ENCODE data around the gene SASH3.

Gene SASH3

DNA sequence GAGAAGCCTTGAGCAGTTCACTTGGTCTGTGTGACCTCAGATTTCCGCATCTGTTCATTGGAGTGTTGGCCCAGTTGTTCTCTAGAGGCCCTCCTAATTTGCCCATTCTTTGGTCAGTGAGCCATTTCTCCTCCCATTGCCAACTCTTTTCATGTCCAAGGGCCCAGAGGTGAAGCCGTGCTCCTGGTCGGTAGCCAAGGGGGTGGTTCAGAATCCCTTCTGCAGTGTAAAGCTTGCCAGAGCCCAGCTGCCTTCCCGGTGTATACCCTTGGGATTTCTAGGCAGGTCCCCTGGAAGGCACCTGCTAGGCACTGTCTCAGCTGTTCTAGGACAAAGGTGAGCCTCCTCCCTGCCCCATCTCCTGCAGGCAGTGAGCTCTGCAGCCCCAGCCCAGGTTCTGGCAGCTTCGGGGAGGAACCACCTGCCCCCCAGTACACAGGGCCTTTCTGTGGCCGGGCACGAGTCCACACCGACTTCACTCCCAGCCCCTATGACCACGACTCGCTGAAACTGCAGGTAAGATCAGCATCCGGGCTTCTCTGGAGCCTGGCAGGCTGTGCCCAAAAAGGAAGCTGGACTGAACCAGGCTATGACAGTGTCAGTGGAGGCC is 12.3 kb downstream of the SASH3 start:
- Histone ChIP-seq H3K4me1 (ENCODE audit: control insufficient read depth, insufficient read depth, low read length, poor library complexity, severe bottlenecking) (no peaks in the 10 kb centered on the region), H3K4me3 (ENCODE audit: insufficient read depth, low read depth, low read length, poor library complexity, severe bottlenecking) (no peak overlapping the region), H3K36me3 (ENCODE audit: control insufficient read depth, insufficient read depth, low read length) (peaks cover 69% of the 10 kb centered on the region), H3K9me3 (ENCODE audit: control insufficient read depth, low read length) (no peaks in the 10 kb centered on the region), H3K27ac (ENCODE audit: insufficient read depth, low read length, poor library complexity, severe bottlenecking) (no peak overlapping the region), H3K27me3 (replicated peaks; ENCODE audit: control insufficient read depth, insufficient read depth, low read length, poor library complexity, severe bottlenecking) (no peaks in the 10 kb centered on the region)
- DNase-seq = no peak

DNA sequence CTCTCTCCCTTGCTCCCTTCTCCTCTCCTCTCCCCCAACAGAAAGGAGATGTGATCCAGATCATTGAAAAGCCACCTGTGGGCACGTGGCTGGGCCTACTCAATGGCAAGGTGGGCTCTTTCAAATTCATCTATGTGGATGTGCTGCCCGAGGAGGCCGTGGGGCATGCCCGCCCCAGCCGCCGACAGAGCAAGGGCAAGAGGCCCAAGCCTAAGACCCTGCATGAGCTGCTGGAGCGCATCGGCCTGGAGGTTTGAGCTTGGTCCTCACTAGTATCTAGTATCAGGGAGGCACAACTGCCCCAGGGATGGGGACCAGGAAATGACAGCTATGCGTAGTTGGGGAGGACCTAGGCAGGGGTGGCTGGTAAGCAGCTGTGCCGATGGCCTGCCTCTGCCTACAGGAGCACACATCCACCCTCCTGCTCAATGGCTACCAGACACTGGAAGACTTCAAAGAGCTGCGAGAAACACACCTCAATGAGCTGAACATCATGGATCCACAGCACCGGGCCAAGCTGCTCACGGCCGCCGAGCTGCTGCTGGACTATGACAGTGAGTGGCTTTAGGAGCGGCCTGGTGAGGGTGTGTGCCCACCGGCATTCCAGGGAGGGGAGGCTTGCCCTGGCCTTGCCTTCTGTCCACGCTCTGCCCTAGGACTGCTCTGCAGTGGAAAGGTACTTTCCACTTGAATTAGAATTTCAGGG is 13.0 kb downstream of the SASH3 start:
- Histone ChIP-seq H3K4me1 (ENCODE audit: control insufficient read depth, insufficient read depth, low read length, poor library complexity, severe bottlenecking) (no peaks in the 10 kb centered on the region), H3K27me3 (replicated peaks; ENCODE audit: control insufficient read depth, insufficient read depth, low read length, poor library complexity, severe bottlenecking) (no peaks in the 10 kb centered on the region), H3K4me3 (ENCODE audit: insufficient read depth, low read depth, low read length, poor library complexity, severe bottlenecking) (no peak overlapping the region), H3K36me3 (ENCODE audit: control insufficient read depth, insufficient read depth, low read length) (peaks cover 64% of the 10 kb centered on the region), H3K27ac (ENCODE audit: insufficient read depth, low read length, poor library complexity, severe bottlenecking) (no peak overlapping the region), H3K9me3 (ENCODE audit: control insufficient read depth, low read length) (no peaks in the 10 kb centered on the region)
- no peak for DNase-seq

DNA sequence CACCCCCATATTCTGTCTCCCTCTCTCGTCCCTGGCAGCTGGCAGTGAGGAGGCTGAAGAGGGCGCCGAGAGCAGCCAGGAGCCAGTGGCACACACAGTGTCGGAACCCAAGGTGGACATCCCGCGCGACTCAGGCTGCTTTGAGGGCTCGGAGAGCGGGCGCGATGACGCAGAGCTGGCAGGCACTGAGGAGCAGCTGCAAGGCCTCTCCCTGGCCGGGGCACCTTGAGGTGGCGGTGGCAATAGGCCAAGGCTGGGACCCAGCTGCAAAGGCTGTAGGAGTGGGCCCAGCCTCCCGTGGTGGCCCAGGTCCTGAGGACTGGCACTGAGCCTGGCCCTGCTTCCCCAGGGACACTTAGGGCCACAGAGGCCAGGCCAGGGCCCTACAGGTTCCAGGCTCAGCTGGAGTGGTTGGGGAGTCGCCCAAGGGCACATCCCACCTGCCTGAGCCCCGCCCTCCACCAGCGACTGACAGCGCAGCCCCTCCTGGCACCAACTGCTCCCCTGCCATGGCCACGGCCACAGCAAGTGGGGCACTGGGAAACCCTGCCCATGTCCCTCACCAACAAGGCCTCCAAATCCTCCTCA is 13.9 kb downstream of the SASH3 start:
- H3K27ac ChIP-seq (ENCODE audit: insufficient read depth, low read length, poor library complexity, severe bottlenecking) = peak overlapping the region; percentile 22
- no peaks in the 10 kb centered on the region for H3K4me1 ChIP-seq (ENCODE audit: control insufficient read depth, insufficient read depth, low read length, poor library complexity, severe bottlenecking)
- no peak for DNase-seq
- H3K9me3 ChIP-seq (ENCODE audit: control insufficient read depth, low read length) = no peaks in the 10 kb centered on the region
- peaks cover 55% of the 10 kb centered on the region for H3K36me3 ChIP-seq (ENCODE audit: control insufficient read depth, insufficient read depth, low read length)
- no peak overlapping the region for H3K4me3 ChIP-seq (ENCODE audit: insufficient read depth, low read depth, low read length, poor library complexity, severe bottlenecking)
- no peaks in the 10 kb centered on the region for H3K27me3 ChIP-seq (replicated peaks; ENCODE audit: control insufficient read depth, insufficient read depth, low read length, poor library complexity, severe bottlenecking)

DNA sequence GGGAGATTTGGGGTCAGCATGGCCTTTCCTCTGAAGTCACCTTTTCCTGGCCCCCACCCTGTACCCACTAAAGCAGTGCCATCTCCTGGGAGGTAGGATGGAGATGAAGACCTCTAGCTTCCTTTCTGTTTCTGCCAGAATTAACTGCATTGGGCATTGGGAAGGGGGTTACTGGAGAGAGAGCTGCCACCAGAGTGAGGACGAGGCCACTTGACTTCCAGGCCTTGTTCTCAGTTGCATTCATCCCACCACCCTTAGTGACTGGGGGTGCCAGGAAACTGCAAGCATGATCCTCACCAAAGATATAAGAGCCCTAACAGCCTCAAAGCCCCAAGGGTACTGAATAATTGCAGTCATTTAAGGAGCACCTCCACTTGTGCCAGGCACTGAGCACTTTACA is 15.8 kb downstream of the SASH3 start:
- Histone ChIP-seq H3K36me3 (ENCODE audit: control insufficient read depth, insufficient read depth, low read length) (peaks cover 40% of the 10 kb centered on the region), H3K9me3 (ENCODE audit: control insufficient read depth, low read length) (no peaks in the 10 kb centered on the region), H3K27ac (ENCODE audit: insufficient read depth, low read length, poor library complexity, severe bottlenecking) (no peak overlapping the region), H3K27me3 (replicated peaks; ENCODE audit: control insufficient read depth, insufficient read depth, low read length, poor library complexity, severe bottlenecking) (no peaks in the 10 kb centered on the region), H3K4me3 (ENCODE audit: insufficient read depth, low read depth, low read length, poor library complexity, severe bottlenecking) (no peak overlapping the region), H3K4me1 (ENCODE audit: control insufficient read depth, insufficient read depth, low read length, poor library complexity, severe bottlenecking) (no peaks in the 10 kb centered on the region)
- no peak for DNase-seq

DNA sequence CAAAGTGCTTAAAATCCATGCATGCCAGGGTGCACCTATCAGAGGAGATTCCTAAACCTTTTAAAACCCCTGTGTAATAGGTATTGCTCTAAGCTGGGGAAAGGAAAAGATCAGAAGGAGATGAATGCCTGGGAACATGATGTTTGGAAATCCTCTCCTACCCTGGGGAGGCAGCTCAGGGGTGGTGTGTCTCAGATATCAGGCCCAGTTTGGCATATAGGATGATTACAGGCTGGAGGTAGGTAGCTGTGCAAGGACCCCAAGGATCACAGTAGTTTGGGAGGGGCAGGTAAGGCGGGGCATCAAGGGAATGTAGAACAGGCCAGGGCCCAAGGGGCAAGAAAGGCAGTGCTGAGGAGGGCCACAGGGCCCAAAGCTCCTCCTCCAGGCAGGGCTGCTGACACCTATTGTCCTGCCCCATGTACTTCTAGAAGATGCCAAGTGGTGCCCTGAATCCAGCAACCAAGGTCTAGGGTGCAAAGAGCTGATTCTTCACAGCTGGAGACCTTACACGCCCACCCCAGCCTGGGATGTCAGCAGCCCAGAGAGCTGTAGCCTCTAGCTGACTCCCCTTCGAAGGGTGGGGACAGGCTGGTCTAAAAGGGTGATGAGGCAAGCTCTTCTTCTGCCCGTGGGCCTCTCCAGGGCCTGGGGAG is 17.6 kb downstream of the SASH3 start:
- peaks cover 23% of the 10 kb centered on the region for H3K36me3 ChIP-seq (ENCODE audit: control insufficient read depth, insufficient read depth, low read length)
- no peak overlapping the region for H3K4me3 ChIP-seq (ENCODE audit: insufficient read depth, low read depth, low read length, poor library complexity, severe bottlenecking)
- DNase-seq = no peak
- no peaks in the 10 kb centered on the region for H3K27me3 ChIP-seq (replicated peaks; ENCODE audit: control insufficient read depth, insufficient read depth, low read length, poor library complexity, severe bottlenecking)
- no peaks in the 10 kb centered on the region for H3K4me1 ChIP-seq (ENCODE audit: control insufficient read depth, insufficient read depth, low read length, poor library complexity, severe bottlenecking)
- no peak overlapping the region for H3K27ac ChIP-seq (ENCODE audit: insufficient read depth, low read length, poor library complexity, severe bottlenecking)
- no peaks in the 10 kb centered on the region for H3K9me3 ChIP-seq (ENCODE audit: control insufficient read depth, low read length)

DNA sequence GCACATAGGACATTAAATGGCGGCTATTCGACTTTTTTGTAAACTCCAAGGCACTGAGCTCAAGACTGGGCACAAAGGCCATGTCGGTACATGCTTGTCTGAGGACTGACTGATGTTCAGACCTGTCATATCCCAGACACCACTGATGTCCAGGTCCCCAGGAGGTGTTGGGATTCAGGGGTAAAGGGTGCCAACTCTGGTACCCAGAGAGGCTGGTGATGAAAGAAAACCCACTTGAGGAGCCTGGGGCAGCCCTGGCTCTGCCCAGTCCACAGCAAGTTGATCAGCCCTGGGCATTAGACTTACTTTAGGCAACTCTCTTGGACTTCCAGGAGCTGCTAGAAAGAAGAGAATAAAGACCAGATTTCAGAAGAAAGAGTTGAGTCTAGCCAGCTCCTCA is 18.7 kb downstream of the SASH3 start:
- H3K27ac ChIP-seq (ENCODE audit: insufficient read depth, low read length, poor library complexity, severe bottlenecking) = no peak overlapping the region
- no peak for DNase-seq
- H3K4me3 ChIP-seq (ENCODE audit: insufficient read depth, low read depth, low read length, poor library complexity, severe bottlenecking) = no peak overlapping the region
- H3K36me3 ChIP-seq (ENCODE audit: control insufficient read depth, insufficient read depth, low read length) = peaks cover 12% of the 10 kb centered on the region
- no peaks in the 10 kb centered on the region for H3K27me3 ChIP-seq (replicated peaks; ENCODE audit: control insufficient read depth, insufficient read depth, low read length, poor library complexity, severe bottlenecking)
- no peaks in the 10 kb centered on the region for H3K4me1 ChIP-seq (ENCODE audit: control insufficient read depth, insufficient read depth, low read length, poor library complexity, severe bottlenecking)
- no peaks in the 10 kb centered on the region for H3K9me3 ChIP-seq (ENCODE audit: control insufficient read depth, low read length)

DNA sequence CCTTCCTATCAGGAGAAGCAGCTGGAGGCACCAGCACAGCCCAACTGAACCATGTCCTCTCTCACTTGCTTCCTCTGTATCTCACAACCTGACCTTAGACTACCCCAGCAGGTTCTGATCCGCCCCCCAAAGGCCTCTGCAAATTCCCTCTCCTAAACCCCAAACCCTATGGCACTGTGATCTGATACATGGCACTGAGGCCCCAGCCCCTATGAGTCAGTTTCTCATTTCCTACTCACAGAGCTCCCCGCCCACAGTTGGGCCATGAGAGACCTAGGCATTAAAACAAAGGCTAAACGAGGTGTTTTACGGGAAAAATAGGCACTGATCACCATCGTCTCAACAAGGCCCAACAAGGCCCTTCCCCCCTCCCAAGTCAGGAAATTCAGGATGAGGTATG is 19.1 kb downstream of the SASH3 start:
- no peak overlapping the region for H3K4me3 ChIP-seq (ENCODE audit: insufficient read depth, low read depth, low read length, poor library complexity, severe bottlenecking)
- DNase-seq = no peak
- no peaks in the 10 kb centered on the region for H3K27me3 ChIP-seq (replicated peaks; ENCODE audit: control insufficient read depth, insufficient read depth, low read length, poor library complexity, severe bottlenecking)
- H3K4me1 ChIP-seq (ENCODE audit: control insufficient read depth, insufficient read depth, low read length, poor library complexity, severe bottlenecking) = no peaks in the 10 kb centered on the region
- H3K9me3 ChIP-seq (ENCODE audit: control insufficient read depth, low read length) = no peaks in the 10 kb centered on the region
- no peak overlapping the region for H3K27ac ChIP-seq (ENCODE audit: insufficient read depth, low read length, poor library complexity, severe bottlenecking)
- peaks cover 8% of the 10 kb centered on the region for H3K36me3 ChIP-seq (ENCODE audit: control insufficient read depth, insufficient read depth, low read length)

DNA sequence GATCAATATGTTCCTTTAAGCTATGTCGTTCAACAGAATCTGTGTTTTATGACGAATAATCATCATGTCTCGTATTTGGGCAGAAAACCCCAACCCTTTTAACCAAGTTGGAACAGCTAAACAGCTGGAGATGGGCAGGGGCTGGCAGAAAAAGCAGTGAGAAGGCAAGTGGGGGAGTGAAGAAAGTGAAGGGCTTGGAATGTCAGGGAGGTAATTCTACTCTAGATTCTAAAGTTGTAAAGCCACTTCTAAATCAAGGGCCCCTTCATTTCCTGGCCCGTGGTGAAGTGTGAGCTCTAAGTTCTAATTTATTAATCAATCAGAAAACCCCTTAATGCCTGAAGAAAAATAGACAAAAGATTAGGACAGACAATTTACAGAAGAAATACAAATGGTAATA is 20.4 kb downstream of the SASH3 start:
- Histone ChIP-seq H3K27me3 (replicated peaks; ENCODE audit: control insufficient read depth, insufficient read depth, low read length, poor library complexity, severe bottlenecking) (no peaks in the 10 kb centered on the region), H3K9me3 (ENCODE audit: control insufficient read depth, low read length) (no peaks in the 10 kb centered on the region), H3K27ac (ENCODE audit: insufficient read depth, low read length, poor library complexity, severe bottlenecking) (no peak overlapping the region), H3K36me3 (ENCODE audit: control insufficient read depth, insufficient read depth, low read length) (no peaks in the 10 kb centered on the region), H3K4me1 (ENCODE audit: control insufficient read depth, insufficient read depth, low read length, poor library complexity, severe bottlenecking) (no peaks in the 10 kb centered on the region), H3K4me3 (ENCODE audit: insufficient read depth, low read depth, low read length, poor library complexity, severe bottlenecking) (no peak overlapping the region)
- DNase-seq = no peak

DNA sequence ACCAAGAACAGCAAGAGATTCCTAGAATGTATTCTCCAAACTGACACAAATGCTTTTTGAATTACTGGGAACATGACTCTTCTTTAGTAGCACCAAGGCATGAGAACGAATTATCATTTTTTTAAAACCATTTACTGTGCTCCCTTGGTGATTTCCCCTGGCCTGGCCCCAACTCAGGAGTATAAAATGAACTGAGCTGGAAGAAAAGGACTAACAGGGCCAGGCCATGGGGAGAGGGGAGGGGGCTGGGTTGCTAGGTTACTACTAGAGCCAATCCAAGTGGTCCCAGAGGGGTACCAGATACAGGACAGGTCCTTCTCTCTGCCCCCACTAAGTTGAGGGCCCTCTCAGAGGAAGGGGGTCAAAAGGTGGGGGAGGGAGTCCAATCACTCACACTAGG is 23.1 kb downstream of the SASH3 start:
- no peaks in the 10 kb centered on the region for H3K27me3 ChIP-seq (replicated peaks; ENCODE audit: control insufficient read depth, insufficient read depth, low read length, poor library complexity, severe bottlenecking)
- no peaks in the 10 kb centered on the region for H3K36me3 ChIP-seq (ENCODE audit: control insufficient read depth, insufficient read depth, low read length)
- H3K27ac ChIP-seq (ENCODE audit: insufficient read depth, low read length, poor library complexity, severe bottlenecking) = no peak overlapping the region
- H3K9me3 ChIP-seq (ENCODE audit: control insufficient read depth, low read length) = no peaks in the 10 kb centered on the region
- no peaks in the 10 kb centered on the region for H3K4me1 ChIP-seq (ENCODE audit: control insufficient read depth, insufficient read depth, low read length, poor library complexity, severe bottlenecking)
- DNase-seq = no peak
- no peak overlapping the region for H3K4me3 ChIP-seq (ENCODE audit: insufficient read depth, low read depth, low read length, poor library complexity, severe bottlenecking)

DNA sequence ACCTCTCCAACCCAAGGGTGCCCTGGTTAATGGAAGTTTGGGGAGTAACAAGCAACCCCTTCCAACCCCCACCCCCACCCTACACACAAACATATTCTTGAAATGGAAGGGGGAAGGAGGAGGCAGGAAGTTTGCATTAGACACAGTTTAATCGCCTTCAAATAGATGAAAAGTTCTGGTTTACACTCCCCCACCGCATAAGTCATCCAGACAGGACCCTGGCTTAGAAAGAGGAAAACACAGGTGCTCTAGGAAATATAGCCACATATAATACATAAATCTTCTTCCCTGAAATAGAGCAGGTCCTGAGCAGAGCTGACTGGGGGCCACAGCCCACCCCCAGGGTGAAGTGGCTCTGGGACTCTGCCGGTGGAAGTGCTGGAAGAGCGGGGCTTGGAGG is 25.1 kb downstream of the SASH3 start:
- H3K27ac ChIP-seq (ENCODE audit: insufficient read depth, low read length, poor library complexity, severe bottlenecking) = no peak overlapping the region
- no peaks in the 10 kb centered on the region for H3K9me3 ChIP-seq (ENCODE audit: control insufficient read depth, low read length)
- H3K36me3 ChIP-seq (ENCODE audit: control insufficient read depth, insufficient read depth, low read length) = no peaks in the 10 kb centered on the region
- H3K27me3 ChIP-seq (replicated peaks; ENCODE audit: control insufficient read depth, insufficient read depth, low read length, poor library complexity, severe bottlenecking) = no peaks in the 10 kb centered on the region
- DNase-seq = no peak
- no peak overlapping the region for H3K4me3 ChIP-seq (ENCODE audit: insufficient read depth, low read depth, low read length, poor library complexity, severe bottlenecking)
- H3K4me1 ChIP-seq (ENCODE audit: control insufficient read depth, insufficient read depth, low read length, poor library complexity, severe bottlenecking) = no peaks in the 10 kb centered on the region
